ENCODE data around the gene TBCA. TPM values are rescaled to one million over a fixed set of nuclear protein-coding genes. Genes with fewer than 3 reads are reported as not detected.

TBCA gene
- total RNA-seq, 4 donors from 2014 or later = 44.7 to 178 (median 70.5) TPM

GRCh38 chr5:77785229-77785628, 9.1 kb upstream of the TBCA start:
- Histone ChIP-seq H3K27me3 (no peaks in the 10 kb centered on the region), H3K27ac (no peak overlapping the region), H3K9me3 (no peaks in the 10 kb centered on the region), H3K4me1 (no peaks in the 10 kb centered on the region), H3K4me3 (no peak overlapping the region), H3K36me3 (no peaks in the 10 kb centered on the region)
- no peak for DNase-seq
- TF ChIP-seq POLR2A (IDR thresholded peaks at IDR 0.05) (no peak), CTCF (IDR thresholded peaks at IDR 0.05) (no peak)

- TF ChIP-seq POLR2A (IDR thresholded peaks at IDR 0.05) (no peak), CTCF (IDR thresholded peaks at IDR 0.05) (no peak)
- H3K27me3 ChIP-seq = no peaks in the 10 kb centered on the region
These were observed 8.6 kb upstream of the TBCA start for GRCh38 chr5:77784735-77785134.

GRCh38 chr5:77781076-77781475, 4.9 kb upstream of the TBCA start:
- H3K27ac ChIP-seq = no peak overlapping the region
- H3K36me3 ChIP-seq = no peaks in the 10 kb centered on the region
- no peaks in the 10 kb centered on the region for H3K27me3 ChIP-seq
- peaks cover 0 to 6% (median 0%) of the 10 kb centered on the region in 4 donors for H3K4me1 ChIP-seq
- TF ChIP-seq CTCF (IDR thresholded peaks at IDR 0.05) (no peak), POLR2A (IDR thresholded peaks at IDR 0.05) (no peak)
- DNase-seq = no peak
- H3K4me3 ChIP-seq = no peak overlapping the region
- no peaks in the 10 kb centered on the region for H3K9me3 ChIP-seq

More at GRCh38 chr5:77784735-77785134, 8.6 kb upstream of the TBCA start:
- Histone ChIP-seq H3K4me1 (no peaks in the 10 kb centered on the region), H3K36me3 (no peaks in the 10 kb centered on the region), H3K4me3 (no peak overlapping the region), H3K9me3 (no peaks in the 10 kb centered on the region), H3K27ac (no peak overlapping the region)
- no peak for DNase-seq

- no peak for DNase-seq
- peaks cover 0 to 20% (median 4%) of the 10 kb centered on the region in 4 donors for H3K4me1 ChIP-seq
- no peak for TF ChIP-seq POLR2A (IDR thresholded peaks at IDR 0.05)
- no peak for TF ChIP-seq CTCF (IDR thresholded peaks at IDR 0.05)
- H3K4me3 ChIP-seq = no peak overlapping the region
- H3K27me3 ChIP-seq = no peaks in the 10 kb centered on the region
- H3K36me3 ChIP-seq = no peaks in the 10 kb centered on the region
- no peaks in the 10 kb centered on the region for H3K9me3 ChIP-seq
- H3K27ac ChIP-seq = no peak overlapping the region
These were observed 2.8 kb upstream of the TBCA start for GRCh38 chr5:77778881-77779438.

- TF ChIP-seq CTCF (IDR thresholded peaks at IDR 0.05) (no peak), POLR2A (IDR thresholded peaks at IDR 0.05) (no peak)
These were observed 2.3 kb upstream of the TBCA start for GRCh38 chr5:77778398-77778797.

GRCh38 chr5:77777911-77778310, 1.8 kb upstream of the TBCA start:
- Histone ChIP-seq H3K4me3 (no peak overlapping the region), H3K36me3 (no peaks in the 10 kb centered on the region)
- DNase-seq = no peak

More at GRCh38 chr5:77778398-77778797, 2.3 kb upstream of the TBCA start:
- no peak overlapping the region for H3K4me3 ChIP-seq
- H3K27ac ChIP-seq = no peak overlapping the region
- H3K4me1 ChIP-seq = peaks cover 0 to 26% (median 6%) of the 10 kb centered on the region in 4 donors
- H3K36me3 ChIP-seq = no peaks in the 10 kb centered on the region
- DNase-seq = no peak
- no peaks in the 10 kb centered on the region for H3K27me3 ChIP-seq
- H3K9me3 ChIP-seq = no peaks in the 10 kb centered on the region

More at GRCh38 chr5:77777911-77778310, 1.8 kb upstream of the TBCA start:
- no peaks in the 10 kb centered on the region for H3K27me3 ChIP-seq
- TF ChIP-seq CTCF (IDR thresholded peaks at IDR 0.05) (no peak), POLR2A (IDR thresholded peaks at IDR 0.05) (no peak)
- H3K27ac ChIP-seq = no peak overlapping the region
- peaks cover 0 to 29% (median 6%) of the 10 kb centered on the region in 4 donors for H3K4me1 ChIP-seq
- no peaks in the 10 kb centered on the region for H3K9me3 ChIP-seq

Measured in Peyer's patch (tissue), 4 donors.